GM18909 (cell line): ENCODE data around the gene PPP1R2B.
"Not testable (repeated sequence)": the region's sequence is repeated elsewhere in the genome, so short reads cannot be mapped to it uniquely, and the experiment has no call there.

Source experiments
- ATAC-seq: cut with Tn5 transposase; IDR thresholded peaks from one replicate; pipeline ENCODE4 v1.9.1; 2021; ENCODE audit warnings: mild to moderate bottlenecking; ENCODE audit not compliant: unreplicated experiment, poor library complexity

PPP1R2B gene

DNA sequence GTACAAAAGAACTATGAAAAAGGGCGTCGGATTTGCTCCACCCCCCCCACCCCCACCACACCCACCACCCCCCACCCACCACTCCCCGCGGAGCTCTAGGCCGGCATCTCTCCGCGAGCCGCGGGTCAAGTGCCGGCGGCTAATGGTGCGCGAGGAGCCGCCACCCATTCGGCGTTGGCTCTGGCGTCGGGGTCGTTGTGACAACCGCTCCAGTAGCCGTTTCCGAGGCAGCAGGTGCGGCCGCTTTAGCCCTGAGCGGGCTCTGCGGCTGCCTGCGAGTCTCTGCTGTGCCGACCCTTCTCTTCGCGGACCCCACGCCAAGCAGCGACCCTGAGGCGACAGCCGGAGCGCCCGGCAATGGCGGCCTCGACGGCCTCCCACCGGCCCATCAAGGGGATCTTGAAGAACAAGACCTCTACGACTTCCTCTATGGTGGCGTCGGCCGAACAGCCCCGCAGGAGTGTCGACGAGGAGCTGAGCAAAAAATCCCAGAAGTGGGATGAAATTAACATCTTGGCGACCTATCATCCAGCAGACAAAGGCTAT, at the start of gene PPP1R2B:
TSS of gene PPP1R2B (plus strand) at position 90 of the 546 bp plus-strand sequence. CDS start at position 358, 268 bp downstream.
- no peak for ATAC-seq

DNA sequence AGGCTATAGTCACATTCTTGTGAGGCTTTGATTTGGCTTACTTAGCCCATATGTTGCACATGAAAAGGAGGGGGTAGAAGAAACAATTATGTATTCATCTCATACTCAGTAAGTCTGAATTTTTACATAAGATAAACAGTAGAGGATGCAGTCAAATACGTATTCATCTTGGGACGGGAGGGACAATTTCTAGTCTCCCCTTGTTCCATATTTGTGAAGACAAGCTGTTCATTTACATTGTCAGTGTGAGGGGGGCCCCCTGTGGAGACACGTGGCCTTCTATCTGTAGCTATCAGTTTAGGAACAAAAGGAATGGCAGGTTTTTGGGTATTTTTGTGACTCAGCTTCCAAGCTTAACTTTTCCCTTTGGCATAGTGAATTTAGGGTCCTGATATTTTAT, 49.2 kb upstream of the PPP1R2B start:
- no peak for ATAC-seq

DNA sequence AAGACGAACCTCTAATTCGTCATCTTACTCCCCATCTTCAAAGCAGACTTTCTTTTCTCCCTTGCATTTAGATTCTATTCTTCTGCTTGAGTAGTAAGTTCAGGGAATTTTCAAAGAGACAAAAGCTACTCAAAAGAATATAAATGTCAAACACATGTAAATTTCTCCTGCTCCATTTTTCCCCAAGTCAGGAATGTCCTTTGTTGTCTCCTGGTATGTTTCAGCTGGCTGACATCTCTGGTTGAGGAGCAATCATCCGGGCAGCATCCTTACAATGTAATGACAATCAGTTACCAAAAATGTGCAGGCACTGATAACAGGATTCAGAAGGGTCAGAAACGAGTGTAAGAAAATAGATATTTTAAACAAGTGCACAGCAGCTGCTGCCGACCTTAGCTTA, 47.6 kb upstream of the PPP1R2B start:
- no peak for ATAC-seq

DNA sequence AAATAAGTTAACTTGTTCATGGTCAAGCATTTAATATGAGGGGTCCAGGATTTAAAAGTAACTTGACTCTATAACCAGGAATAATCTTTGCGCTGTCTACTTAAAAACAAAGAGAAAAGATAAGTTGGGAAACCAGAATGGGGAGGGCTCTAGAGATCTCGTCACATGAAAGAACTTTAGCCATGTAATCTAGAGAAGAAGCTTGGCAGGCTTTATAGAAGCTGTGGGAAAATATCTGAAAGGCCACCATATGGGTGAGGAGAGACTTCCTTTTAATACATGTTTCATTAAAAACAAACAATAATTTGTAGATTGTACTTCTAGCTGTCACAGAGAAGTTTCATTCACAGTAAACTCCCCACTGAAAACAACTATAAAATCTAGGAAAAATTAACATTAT, 46.7 kb upstream of the PPP1R2B start:
- no peak for ATAC-seq

DNA sequence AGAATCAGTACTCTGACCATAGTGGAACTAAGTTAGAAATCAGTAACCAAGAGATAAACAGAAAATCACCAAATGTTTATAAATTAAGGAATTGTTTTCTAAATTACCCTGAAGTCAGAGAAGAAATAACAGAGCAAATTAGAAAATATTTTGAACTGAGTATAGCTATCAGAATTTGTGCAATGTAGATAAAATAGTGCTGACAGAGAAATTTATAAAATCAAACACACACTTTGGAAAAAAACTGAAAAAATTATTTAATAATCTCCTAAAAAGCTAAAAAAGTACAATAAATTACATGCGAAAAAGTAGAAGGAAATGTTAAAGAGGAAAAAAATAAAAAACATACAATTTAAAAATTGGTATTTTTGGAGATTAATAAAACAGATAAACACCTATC, 37.1 kb upstream of the PPP1R2B start:
- ATAC-seq: no peak

DNA sequence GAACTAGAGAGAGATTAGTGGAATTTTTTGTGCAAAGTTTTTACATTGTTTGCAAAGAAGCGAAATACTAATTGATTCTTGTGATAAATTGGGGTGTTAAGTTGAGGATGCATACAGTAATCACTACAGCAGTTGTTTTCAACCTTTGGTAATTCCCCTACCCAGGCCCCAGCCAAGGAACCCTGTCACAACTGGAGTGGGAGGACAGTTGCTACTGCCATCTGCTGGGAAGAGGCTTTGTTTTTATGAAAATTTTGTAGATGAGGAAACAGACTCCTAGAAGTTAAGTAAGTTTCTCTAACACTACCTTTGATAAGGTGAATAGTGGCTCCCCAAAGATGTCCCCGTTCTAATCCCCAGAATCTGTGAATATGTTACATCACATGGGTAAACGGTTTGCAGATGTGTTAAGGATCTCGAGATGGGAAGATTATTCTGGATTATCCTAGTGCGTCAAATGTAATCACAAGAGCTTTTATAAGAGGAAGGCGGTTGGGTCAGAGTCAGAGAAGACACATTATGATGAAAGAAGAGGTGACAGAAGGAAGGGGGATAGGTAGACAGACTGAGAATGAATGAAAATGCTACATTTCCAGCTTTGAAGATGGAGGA, 34.0 kb upstream of the PPP1R2B start:
- peak; percentile 87 for ATAC-seq

DNA sequence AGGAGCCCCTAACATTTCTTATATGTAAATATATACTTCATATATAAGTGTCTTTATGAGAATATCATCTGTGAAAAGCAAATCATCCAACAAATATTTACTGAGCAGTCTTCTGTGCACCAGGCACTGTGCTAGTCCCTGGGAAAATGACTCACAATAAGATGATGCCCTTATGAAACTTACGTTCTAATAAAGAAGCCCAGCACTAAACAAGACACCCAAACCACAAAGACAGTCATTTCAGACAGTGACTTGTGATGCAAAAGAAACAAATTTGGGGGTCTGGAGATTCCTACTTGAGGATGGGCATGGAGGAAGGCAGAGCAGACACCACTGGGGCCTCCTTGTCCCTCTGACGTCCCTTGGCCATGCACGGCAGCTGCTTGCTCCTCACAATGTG, 30.6 kb upstream of the PPP1R2B start:
- ATAC-seq: no peak

DNA sequence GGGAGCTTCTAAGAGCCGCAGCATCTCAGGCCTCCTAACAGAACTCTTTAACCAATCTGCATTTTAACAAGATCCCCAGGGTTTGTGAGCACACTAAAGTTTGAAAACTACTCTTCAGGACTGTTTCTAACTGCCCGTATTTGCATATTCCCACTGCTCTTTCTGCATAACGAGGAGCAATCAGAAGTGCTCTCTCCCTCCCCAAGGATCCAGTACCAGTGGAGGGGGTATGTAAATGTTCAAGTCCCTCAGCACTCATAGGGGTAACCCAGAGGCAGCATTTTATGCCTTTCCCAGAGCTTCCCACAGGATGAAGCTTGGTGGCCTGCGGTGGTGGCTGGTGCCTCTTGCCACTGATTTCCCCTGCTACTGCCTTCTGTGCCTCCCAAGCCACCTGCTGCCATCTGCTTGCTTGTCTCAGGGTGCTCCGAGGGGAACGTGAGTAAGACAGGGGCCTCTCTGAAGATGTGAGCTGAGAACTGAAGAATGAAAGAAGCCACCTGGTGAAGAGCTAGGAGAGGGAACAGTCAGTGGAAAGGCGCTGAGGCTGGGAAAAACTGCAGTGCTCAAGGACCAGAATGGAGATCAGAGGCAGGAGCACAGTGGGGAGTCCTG, 30.0 kb upstream of the PPP1R2B start:
- no peak for ATAC-seq

DNA sequence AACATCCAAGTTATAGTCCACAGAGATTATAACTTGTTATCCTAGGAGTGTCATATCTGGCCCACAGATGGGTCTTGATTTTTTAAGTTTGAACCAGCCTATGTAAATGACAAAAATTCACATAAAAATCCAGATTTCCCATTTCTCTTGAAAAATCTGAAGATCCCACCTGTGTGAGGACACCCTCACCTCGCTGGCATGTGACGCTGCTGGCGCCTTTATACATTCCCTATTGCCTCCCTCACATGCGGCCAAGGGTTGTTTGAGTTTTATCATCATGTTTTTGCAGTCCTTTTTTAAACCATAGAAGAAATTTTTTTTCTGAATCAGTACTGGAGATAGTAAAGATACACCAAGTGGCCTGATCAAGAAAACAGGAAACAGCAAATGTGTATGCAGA, 25.9 kb upstream of the PPP1R2B start:
- no peak for ATAC-seq

DNA sequence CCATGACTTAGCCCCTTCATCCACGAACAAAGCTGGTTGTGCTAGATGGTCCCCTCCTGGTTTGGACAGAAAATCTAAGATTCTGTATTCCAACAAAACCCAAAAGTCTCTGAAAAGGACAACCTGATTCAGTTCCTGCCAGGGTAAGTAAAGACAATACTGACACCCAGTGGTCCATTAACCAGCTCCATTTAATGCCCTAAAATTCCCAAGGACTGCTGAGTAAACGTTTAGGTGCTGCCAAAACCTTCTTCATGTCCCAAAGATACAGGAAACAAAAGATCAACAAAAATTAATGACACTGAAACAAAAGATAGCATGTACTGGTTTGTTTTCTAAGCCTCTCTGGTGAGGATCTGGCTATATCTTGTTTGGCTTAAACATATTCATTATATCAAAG, 25.3 kb upstream of the PPP1R2B start:
- ATAC-seq: no peak

DNA sequence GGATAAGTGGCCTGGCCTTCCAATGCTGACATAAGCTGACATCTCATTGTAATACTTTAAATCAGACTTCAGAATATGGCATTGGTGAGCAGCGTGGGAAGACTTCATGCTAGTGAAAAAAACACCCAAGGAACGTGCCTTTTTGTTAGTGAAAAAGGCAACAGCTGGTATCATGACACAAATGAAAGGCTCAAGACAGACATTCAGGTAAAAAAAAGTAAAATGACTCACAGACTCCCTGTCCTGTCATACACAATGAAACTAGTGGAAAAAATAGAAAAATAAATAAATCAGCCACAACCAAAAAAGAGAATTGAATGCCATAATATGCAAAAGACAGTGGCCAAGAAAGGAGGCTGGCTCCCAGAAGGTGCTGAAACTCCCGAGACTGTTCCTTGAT, 24.4 kb upstream of the PPP1R2B start:
- ATAC-seq: no peak

DNA sequence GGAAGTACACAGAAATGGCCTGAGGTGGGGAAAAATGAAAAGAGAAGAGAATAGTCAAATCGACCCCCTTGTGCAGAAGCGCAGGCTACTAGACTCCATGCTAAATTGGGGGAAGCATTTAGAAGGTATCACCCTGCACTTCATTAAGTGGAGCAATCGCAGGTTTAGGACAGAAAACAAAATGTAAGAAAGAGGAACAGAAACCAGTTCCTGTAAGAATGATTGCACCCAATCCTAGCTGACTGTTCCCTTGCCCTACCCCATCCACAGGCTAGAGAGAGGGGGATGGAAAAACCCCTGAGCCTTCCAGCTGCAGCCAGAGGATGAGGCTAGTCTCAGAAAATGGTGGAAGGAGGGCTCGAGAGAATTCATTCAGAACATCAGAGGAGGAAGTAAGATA, 23.9 kb upstream of the PPP1R2B start:
- ATAC-seq: peak; percentile 90

DNA sequence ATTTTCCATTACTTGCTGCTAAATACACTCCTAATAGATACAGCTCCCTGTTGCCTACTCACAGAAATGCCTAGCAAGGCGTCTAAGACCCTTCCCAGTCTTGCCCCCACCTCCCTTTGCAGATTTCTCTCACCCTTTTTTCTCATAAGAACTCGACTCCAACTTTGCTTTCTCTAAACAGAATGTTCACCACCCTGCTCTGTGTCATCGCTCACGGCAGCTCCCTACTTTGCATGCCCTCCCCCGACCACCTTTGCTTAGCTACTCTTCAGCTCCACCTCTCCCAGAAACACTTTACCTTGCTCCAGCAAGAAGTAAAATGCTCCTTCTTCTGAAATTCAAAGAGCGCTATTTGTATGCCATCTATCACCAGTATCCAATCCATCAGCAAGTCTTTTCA, 15.2 kb upstream of the PPP1R2B start:
- no peak for ATAC-seq

DNA sequence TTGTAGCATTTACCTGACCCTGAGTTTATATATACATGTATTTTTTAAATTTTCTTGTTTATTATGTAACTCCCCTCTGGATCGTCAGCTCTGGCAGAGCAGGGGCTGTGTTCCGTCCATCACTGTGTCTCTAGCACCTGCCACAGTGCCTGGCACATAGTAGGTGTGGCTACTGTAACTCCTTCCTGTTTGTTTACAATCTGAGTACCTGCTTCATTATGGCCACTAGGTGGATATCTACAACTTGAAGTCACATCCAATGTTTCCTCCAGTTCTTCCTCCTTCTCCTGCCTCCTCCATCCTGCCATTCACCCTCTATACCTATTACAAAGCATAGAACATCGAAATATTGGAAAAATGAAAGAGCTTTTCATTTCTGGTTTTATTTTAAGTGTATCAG, 14.2 kb upstream of the PPP1R2B start:
- no peak for ATAC-seq

DNA sequence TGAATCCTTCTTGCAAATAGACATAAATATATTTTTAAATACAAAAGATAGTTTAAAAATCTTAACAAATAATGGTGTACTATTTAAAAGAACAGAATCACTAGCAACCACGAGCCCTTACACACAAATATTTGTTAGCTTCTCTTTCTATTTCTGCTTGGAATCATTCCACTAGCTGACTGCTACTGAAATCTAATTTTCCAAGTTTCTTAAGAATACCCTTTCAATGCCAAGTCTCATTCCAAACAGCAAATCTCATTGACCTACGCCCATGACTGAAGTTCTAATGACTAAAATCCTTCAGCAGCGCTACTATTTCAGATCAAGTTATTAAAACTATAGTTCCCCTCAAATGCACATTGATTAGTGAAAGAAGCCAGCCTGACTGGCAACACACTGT, 13.2 kb upstream of the PPP1R2B start:
- ATAC-seq: no peak

DNA sequence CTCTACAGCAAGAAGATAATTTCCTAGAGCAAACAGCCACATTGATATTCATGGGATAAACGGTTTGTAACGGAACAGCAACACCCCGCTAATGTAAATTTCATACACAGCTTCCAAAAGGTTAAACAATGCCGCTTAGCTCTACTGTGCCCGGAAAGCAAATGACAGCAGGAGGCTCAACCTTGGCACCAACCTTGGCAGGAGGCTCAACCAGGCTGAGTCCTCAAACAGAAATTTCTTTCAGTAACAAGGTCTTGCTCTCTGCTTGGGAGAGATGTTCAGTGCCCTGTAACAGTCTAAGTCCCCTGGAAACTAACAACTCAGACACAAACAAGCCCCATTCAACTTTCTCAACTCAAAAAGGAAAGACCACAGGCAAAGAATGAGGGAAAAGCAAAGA, 11.1 kb upstream of the PPP1R2B start:
- ATAC-seq: no peak

DNA sequence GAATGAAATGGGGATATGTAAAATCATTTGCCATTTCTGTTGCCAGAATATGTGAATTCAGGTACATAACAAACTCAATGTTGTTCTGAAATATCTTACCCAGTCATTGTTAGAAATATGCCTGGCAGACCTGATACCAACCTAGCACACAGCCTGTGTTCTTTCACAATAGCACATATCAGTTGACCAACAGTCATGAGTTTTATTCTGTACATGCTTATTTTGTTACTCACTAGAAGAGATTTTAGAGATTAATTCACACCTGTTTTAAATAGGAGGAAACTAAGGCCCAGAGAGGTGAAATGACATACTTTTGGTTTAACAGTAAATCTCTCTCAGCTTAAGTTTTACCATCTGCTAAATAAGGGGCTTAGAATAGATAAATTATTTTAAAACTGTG, 8.4 kb upstream of the PPP1R2B start:
- no peak for ATAC-seq

DNA sequence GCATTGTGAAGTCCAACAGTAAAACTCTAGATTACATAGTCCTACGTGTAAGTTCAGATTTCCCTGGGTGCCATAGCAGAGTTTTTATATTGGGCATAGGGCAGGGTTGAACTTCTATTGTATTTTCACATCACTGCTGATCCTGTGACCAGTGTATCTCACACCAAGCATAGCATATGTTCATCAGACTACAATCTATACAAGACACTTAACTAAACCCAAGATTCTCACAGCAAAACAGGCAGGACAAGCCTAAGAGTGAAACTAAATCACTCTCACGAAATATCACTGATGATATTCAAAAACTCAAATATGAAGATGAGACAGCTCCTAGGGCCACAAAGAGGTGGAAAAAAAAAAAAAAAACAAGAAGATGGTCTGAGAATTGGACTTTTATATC, 3.2 kb upstream of the PPP1R2B start:
- ATAC-seq: no peak

DNA sequence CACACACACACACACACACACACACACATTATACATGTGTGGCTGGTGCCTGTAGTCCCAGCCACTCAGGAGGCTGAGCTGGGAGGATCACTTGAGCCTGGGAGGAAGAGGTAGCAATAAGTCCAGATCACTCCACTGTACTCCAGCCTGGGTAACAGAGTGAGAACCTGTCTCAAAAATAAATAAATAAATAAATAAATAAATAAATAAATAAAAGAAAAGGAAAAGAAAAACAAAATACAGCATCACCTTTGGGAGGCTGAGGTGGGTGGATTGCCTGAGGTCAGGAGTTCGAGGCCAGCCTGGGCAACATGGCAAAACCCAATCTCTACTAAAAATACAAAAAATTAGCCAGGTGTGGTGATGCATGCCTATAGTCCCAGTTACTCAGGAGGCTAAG, 1.6 kb upstream of the PPP1R2B start:
- ATAC-seq: not testable (repeated sequence)

DNA sequence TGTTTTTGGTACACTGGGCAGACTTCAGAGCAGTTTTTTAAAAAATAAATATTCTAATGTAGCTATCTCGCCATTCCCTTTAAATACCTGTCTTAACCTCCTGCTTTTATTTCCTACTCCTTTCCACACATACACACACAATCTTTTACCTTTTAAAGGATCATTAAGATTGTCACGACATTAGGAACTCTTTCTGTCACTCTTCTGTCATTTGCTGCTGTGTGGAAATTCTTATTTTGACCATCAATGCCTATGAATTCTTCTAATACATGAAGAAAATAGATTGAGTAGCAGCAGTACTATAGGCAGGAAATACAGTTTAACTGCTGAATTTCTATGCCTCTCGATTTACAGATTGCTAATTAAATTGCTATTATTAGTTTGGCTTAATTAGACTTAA, 1.8 kb downstream of the PPP1R2B start:
- no peak for ATAC-seq

DNA sequence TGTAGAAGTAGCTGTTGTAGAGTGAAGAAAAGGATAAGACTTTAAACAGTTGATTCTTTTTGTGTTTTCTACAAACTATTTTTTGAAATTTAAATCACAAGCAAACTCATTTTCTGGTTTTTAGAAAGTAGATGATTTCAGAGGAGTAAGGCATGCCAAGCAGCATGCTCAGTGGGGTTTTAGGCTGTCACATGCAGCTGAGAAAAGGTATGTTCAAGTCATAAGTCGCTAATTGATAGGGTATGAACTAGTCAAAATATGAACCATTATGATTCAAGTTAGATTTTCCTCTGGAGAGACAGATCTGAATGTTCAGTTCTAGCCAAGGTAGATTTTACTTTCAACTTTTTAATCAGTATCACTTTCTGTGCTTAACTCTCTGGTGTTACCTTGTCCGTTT, 3.0 kb downstream of the PPP1R2B start:
- not testable (repeated sequence) for ATAC-seq

DNA sequence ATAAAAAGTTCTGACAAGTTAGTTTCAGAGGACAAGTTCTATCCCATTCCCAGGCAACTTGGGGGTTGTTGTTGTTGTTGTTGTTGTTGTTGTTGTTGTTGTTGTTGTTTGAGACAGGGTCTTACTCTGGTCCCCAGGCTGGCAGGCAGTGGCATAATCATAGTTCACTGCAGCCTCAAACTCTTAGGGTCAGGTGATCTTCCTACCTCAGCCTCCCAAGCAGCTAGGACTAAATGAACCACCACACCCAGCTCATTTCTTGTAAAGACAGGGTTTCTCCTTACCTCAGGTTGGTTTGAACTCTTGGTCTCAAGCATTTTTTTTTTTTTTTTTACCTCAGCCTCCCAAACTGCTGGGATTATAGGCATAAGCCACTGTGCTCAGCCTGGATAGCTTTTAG, 15.3 kb downstream of the PPP1R2B start:
- no peak for ATAC-seq
